Measurements from ENCODE around the gene CHN1. TPM values are rescaled to one million over a fixed set of nuclear protein-coding genes. Genes with fewer than 3 reads are reported as not detected.

CHN1 gene
- polyA plus RNA-seq, 1 donor (not counting 4 experiments of a cell fraction or from before 2014, with no cell fraction given) = 2.3 TPM

DNA sequence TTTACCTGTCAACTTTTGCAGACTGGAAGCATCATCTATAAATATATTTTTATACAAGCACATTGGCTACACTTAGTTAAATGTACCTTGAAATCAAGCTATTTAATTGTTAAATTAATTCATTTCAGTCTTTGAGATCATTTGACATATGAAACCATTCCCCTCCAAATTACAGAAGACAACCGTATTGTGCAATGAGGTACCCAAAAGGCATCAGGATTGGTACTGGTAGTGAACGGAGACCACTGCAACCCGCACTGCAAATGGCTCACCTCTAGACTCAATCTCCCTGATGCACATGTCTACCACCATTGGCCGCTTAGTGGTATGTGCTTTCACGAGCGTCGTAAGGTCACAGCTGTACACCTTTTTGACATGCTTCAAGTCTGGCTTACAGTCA is 193.1 kb downstream of the CHN1 start:
- DNase-seq (ENCODE audit: low read depth, low spot score) (no peak), FAIRE-seq (no peak)
- Histone ChIP-seq H3K27me3 (ENCODE audit: control insufficient read depth, extremely low read depth, insufficient read depth, low read length) (no peaks in the 10 kb centered on the region), H3K4me2 (ENCODE audit: control insufficient read depth, extremely low read depth, insufficient read depth, low read depth, low read length) (no peak overlapping the region), H4K20me1 (ENCODE audit: control insufficient read depth, extremely low read depth, insufficient read depth, low read length) (no peaks in the 10 kb centered on the region), H3K79me2 (ENCODE audit: control insufficient read depth, insufficient read depth, low read length) (no peaks in the 10 kb centered on the region), H3K4me1 (ENCODE audit: control insufficient read depth, extremely low read depth, insufficient read depth, low read length) (no peaks in the 10 kb centered on the region), H3K4me3 (ENCODE audit: control insufficient read depth in 2 of 3, extremely low read depth in 1 of 3, insufficient read depth in 2 of 3, low read depth in 1 of 3, low read length in 3 of 3) (no peak overlapping the region), H2AFZ (ENCODE audit: control insufficient read depth, low read length) (no peak overlapping the region), H3K36me3 (ENCODE audit: control insufficient read depth in 2 of 2, extremely low read depth in 1 of 2, insufficient read depth in 2 of 2, low read length in 2 of 2) (no peaks in the 10 kb centered on the region), H3K9me3 (ENCODE audit: control insufficient read depth, low read depth, low read length) (no peaks in the 10 kb centered on the region), H3K9ac (ENCODE audit: control insufficient read depth, extremely low read depth, insufficient read depth, low read length) (no peak overlapping the region), H3K27ac (ENCODE audit: control insufficient read depth, insufficient read depth, low read length) (no peak overlapping the region), H3K9me1 (ENCODE audit: control insufficient read depth, extremely low read depth, insufficient read depth, low read length) (no peaks in the 10 kb centered on the region)
- dilution Hi-C loops (cut with MboI; ENCODE audit: extremely low pct_ligation_motif_present, low sequenced_read_pairs) = no loop called here
- no peak for TF ChIP-seq EZH2 (IDR thresholded peaks at IDR 0.05; ENCODE audit: low read length)
- TF ChIP-seq, protein P1, sequence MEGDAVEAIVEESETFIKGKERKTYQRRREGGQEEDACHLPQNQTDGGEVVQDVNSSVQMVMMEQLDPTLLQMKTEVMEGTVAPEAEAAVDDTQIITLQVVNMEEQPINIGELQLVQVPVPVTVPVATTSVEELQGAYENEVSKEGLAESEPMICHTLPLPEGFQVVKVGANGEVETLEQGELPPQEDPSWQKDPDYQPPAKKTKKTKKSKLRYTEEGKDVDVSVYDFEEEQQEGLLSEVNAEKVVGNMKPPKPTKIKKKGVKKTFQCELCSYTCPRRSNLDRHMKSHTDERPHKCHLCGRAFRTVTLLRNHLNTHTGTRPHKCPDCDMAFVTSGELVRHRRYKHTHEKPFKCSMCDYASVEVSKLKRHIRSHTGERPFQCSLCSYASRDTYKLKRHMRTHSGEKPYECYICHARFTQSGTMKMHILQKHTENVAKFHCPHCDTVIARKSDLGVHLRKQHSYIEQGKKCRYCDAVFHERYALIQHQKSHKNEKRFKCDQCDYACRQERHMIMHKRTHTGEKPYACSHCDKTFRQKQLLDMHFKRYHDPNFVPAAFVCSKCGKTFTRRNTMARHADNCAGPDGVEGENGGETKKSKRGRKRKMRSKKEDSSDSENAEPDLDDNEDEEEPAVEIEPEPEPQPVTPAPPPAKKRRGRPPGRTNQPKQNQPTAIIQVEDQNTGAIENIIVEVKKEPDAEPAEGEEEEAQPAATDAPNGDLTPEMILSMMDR (optimal IDR thresholded peaks at IDR 0.05 in 1 of 3, IDR thresholded peaks at IDR 0.05 in 1 of 3, conservative IDR thresholded peaks at IDR 0.05 in 1 of 3; ENCODE audit: extremely low read depth in 1 of 3, insufficient read depth in 2 of 3, low read length in 3 of 3) = no peak

DNA sequence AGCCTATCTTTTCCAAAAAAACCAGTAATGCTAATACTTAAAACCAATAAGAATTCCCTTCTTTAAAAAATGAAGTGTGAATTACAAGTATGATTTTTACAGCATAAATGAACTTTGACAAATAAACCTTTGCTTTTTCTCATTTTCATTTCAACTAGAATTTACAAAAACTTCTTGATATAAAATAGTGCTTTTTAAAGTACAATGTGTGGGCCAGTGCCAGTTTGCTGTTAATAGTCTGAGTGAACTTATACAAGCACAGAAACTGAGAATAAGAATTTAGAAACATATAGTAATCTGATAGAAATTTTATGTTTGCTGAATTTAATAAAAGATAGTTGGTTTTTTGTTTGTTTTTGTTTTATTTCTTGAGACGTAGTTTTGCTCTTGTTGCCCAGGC is 197.2 kb downstream of the CHN1 start:
- Histone ChIP-seq H3K9me3 (ENCODE audit: control insufficient read depth, low read depth, low read length) (no peaks in the 10 kb centered on the region), H3K4me1 (ENCODE audit: control insufficient read depth, extremely low read depth, insufficient read depth, low read length) (no peaks in the 10 kb centered on the region), H4K20me1 (ENCODE audit: control insufficient read depth, extremely low read depth, insufficient read depth, low read length) (no peaks in the 10 kb centered on the region), H3K4me3 (ENCODE audit: control insufficient read depth in 2 of 3, extremely low read depth in 1 of 3, insufficient read depth in 2 of 3, low read depth in 1 of 3, low read length in 3 of 3) (no peak overlapping the region), H3K79me2 (ENCODE audit: control insufficient read depth, insufficient read depth, low read length) (no peaks in the 10 kb centered on the region), H3K9ac (ENCODE audit: control insufficient read depth, extremely low read depth, insufficient read depth, low read length) (no peak overlapping the region), H3K4me2 (ENCODE audit: control insufficient read depth, extremely low read depth, insufficient read depth, low read depth, low read length) (no peak overlapping the region), H3K27me3 (ENCODE audit: control insufficient read depth, extremely low read depth, insufficient read depth, low read length) (no peaks in the 10 kb centered on the region), H3K36me3 (ENCODE audit: control insufficient read depth in 2 of 2, extremely low read depth in 1 of 2, insufficient read depth in 2 of 2, low read length in 2 of 2) (no peaks in the 10 kb centered on the region), H2AFZ (ENCODE audit: control insufficient read depth, low read length) (no peak overlapping the region), H3K9me1 (ENCODE audit: control insufficient read depth, extremely low read depth, insufficient read depth, low read length) (no peaks in the 10 kb centered on the region), H3K27ac (ENCODE audit: control insufficient read depth, insufficient read depth, low read length) (no peak overlapping the region)
- no peak for FAIRE-seq
- no peak for DNase-seq (ENCODE audit: low read depth, low spot score)
- TF ChIP-seq, protein P1 (optimal IDR thresholded peaks at IDR 0.05 in 1 of 3, IDR thresholded peaks at IDR 0.05 in 1 of 3, conservative IDR thresholded peaks at IDR 0.05 in 1 of 3; ENCODE audit: extremely low read depth in 1 of 3, insufficient read depth in 2 of 3, low read length in 3 of 3) = no peak
- no peak for TF ChIP-seq EZH2 (IDR thresholded peaks at IDR 0.05; ENCODE audit: low read length)
- dilution Hi-C loops (cut with MboI; ENCODE audit: extremely low pct_ligation_motif_present, low sequenced_read_pairs) = no loop called here
